HS-5 (cell line): Measurements from ENCODE around the gene PDLIM7.
"Not testable (repeated sequence)": the region's sequence is repeated elsewhere in the genome, so short reads cannot be mapped to it uniquely, and the experiment has no call there.

Source experiments
- DNase-seq: peaks from one replicate; pipeline ENCODE4 v3.0.0-alpha.2; 2012; ENCODE audit warnings: low read depth

Gene PDLIM7

DNA sequence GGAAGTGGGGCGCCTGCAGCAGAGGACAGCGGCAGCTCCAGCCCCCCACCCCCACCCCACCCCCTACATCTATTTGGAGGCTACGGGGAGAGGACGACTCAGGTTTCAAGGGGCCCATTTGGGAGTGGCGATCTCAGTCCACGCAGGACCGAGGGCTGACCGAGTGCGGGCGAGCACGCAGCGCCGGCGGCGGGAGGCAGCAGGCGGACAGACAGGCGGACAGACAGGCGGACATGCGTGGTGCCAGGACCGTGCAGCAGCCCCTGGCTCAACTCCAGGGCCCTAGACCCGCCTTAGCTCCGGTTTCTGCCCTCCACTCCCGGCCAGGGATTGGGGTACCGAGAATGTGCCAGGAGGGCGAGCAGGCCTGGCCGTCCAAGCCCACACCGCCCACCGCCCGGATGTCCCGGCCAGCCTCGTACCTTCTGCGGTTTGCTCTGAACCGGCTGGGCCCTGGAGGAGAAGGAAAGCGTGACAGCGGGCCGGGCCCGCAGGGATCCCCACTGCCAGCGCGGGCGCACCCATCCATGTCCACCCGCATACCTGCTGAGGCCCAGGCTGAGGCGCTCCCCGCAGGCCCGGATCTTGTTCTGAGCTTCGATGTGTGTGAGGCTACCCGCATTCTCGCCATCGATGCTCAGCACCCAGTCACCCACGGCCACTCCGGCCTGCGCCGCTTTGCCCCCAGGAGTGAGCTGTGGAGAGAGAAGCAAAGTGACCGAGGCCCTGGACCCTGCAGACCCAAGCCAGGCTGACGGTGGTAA is 5.2 kb downstream of the PDLIM7 start:
- DNase-seq: no peak

DNA sequence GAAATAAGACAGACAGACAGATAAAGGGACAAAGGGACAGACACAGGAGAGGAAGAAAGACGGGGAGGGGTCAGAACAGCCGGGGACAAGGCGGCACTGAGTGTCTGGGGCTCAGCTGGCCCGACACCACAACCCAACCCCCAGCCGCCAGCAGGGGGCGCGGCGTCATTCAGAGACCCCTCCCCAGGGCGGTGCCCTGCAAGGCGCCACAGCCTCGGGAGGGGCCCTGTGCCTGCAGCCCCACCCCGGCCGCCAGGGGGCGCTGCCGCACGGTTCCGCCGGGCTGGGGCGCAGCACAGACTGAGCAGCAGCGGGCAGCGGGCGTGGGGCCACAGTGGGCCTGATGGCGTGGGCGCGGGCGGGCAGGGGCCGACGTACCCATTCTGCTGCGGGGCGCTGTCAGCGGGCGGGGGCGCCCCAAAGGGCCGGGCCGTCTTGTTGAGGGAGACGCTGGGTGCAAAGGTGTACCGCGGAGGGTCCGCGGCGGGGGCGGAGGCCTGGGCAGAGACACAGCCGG is 5.9 kb downstream of the PDLIM7 start:
- DNase-seq: no peak

DNA sequence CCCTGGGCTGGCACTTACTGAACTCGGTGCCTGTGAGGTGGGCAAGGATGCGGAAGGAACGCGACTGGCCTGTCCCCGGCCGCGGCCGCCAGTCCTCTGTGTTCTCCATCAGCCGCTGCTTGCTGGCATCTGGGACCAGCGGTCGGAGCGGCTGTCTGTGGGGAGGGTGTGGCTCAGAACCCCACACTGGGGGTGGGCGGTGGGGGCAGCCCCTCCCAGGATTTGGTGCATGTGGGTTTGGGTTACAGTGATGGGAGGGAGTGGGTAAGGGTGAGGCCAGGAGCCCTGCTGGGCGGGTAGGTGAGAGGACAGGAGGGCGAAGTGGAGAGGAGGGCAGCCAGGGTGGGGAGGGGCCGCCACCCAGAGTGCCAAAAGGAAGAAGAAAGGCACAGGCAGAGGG is 6.4 kb downstream of the PDLIM7 start:
- no peak for DNase-seq

DNA sequence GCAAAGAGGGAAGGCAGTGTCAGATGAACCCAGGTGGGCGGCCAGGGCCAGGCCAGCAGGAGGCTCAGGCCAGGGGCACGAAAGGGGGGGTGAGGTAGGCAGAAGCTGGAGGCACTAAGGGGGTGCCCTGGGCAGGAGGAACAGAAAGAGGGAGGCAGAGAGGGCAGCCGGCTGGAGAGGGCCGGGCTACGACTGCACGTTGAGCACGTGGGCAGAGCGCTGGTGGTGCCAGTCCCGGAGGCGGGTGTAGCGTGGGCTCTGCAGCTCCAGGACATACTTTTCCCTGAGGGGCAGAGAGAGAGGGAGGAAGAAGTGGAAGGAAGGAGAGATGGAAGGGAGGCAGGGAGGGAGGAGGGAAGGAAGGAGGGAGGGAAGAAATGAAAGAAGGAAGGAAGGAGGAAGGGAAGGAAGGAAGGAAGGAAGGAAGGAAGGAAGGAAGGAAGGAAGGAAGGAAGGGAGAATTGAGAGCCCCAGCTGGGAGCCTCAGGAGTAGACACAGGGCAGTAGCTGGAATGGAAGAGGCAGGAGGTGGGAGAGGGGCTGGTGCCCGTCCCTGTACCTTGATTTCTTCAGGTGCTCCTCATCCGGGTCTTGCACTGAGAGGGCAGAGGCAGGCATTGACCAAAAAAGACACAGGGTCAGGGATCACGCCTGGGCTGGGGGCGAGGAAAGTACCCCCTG is 7.0 kb downstream of the PDLIM7 start:
- DNase-seq: no peak

DNA sequence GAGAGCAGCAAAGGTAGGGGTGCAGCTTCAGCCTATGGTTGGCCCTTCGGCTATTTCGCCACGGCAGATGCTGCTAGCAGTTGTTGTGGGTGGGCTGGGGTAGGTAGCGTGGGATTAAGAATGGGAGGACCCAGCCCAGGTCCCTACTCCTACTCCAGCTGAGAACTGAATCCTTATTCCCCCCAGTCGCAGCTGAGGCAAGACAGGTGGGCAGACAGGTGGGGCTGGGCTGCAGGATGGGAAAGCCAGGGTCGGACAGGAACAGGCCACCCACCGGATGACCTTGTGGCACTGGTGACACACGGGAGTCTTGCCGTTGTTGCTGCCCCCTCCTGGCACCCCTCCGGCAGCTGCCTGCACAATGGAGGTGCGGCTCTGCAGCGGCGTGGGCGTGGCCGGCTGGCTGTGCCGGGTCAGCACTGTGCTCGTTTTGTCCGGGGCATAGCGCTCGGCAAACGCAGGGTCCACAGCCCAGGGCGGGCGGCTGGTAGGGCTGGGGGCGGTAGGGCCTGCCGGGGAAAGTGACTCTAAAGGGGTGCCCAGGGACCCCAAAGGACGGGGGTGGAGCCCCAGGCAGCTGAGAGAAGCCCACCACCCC is 8.2 kb downstream of the PDLIM7 start:
- DNase-seq: no peak

DNA sequence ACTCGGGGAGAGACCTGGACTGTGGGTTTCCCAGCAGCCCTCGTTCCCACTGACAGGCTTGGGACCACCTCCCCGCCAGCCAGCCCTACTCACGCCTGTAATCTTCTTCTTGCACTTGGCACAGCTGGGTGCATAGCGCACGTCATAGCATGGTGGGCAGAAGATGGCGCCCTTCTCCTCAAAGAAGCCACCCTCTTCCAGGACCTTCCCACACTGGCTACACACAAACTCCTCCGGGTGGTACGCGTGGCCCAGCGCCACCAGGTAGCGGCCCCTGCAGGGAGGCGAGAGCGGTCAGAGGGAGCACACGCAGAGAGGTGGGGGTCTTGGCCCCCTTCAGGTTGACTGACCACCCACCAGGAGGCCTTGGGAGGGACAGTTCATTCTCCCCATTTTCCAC is 9.4 kb downstream of the PDLIM7 start:
- no peak for DNase-seq

DNA sequence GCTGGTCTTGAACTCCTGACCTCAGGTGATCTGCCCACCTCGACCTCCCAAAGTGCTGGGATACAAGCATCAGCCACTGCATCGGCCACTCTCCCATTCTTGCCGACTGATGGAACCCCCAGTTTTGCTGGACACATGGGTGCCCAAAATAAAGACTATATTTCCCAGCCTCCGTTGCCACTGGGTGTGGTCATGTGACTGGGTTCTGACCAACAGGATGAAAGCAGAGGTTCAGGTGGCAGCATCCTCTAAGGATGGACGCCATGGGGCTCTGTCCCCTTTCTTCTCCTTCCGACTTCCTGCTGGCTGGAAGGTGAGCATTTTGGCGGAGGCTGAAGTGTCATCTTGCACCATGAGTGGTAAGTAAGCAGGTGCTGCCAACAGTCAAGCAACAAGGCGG is 10.3 kb downstream of the PDLIM7 start:
- no peak for DNase-seq

DNA sequence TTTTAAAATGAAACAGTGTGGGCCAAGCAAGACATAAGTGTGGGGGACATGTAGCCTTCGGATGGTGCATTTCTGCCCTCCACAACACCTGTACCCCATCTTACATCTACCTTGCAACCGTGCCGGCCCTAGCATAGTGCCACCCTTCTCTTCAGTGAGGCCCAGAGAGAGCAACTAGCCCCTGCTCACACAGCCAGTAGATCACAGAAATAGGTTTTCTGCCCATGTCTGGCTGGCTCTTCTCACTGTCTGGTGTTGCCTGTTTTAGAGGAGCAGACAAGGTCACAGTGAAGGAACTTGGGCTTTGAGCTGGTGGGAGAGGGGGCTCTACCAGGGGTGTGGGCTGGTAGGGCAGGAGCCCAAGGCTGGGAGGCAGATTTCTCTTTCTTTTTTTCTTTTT is 11.1 kb downstream of the PDLIM7 start:
- DNase-seq: no peak

DNA sequence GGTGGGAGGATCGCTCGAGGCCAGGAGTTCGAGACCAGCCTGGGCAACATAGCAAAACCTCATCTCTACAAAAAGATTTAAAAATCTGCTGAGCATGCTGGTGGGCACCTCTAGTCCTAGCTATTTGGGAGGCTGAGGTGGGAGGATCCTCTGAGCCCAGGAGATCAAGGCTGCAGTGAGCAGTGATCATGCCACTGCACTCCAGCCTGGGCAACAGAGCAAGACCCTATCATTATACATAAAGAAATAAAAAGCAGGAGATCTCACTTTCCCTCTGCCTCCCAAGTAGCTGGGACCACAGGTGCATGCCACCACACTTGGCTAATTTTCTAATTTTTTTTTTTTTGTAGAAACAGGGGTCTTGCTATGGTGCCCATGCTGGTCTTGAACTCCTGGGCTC is 11.7 kb downstream of the PDLIM7 start:
- not testable (repeated sequence) for DNase-seq

DNA sequence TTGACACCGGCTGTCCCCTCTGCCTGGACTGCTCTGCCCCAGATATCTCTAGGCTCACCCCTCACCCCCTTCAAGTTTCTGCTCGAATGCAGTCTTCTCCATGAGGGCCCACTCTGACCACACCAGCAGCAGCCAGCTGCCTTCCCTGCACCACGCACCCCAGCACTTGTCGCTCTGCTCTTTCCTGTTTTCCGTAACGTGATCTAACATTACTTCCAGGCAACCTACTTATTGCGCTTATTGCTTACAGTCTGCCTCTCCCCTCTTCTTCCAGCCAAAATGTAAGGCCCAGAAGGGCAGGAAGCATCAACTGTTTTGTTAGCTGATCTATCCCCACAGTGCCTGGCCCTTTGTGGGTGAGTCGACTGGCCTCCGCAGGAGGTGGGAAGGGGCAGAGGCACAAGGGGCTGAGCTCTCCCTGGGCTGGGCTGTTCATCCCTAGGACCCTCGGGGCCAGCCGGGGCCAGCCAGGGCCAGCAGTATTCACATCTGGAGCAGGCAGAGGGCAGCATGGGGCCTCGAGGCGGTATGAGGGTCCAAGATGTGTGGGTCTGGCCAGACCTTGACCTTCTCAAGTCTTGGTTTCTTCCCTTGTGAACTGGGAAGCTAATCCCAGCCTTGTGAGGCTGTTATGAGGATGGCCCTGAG is 12.4 kb downstream of the PDLIM7 start:
- DNase-seq: no peak

DNA sequence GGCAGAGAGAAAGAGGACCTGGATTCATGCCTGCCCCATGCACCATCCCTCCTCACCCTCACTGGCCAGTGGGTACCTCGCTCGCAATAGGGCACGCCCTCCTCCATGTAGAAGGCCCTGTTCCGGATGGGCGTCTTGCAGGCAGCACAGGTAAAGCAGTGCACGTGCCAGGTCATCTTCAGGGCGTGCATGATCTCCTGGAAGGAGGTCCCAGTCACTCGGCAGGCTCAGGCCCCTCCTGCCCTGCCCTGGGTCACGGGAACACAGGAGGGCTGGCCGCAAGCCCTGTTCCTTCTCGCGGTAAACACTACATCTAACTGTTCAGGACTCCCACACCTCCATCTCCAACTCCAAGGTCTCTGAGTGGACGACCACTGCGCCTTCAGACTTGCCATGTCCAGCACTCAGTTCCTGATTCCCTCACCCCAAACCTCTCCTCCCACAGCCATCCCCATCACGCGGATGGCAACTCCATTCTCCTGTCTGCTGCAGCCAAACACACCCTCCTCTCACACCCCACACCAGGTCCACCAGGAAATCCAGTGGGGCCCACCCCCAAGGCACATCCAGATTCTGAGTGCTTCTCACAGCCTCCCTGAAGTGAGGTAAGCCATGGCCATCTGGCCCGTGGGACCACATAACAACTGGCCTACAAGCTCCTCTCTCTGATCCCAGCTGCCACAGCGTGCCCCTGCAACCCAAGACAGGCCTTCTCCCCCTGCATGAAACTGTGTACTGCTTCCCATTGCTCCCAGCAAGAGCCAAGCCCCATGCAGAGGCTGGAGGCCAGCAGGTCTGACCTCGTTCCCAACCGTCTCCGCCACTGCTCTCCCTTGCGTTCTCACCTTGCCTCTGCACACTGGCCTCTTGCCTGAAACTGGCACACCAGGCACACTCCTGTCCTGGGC is 13.2 kb downstream of the PDLIM7 start:
- DNase-seq: no peak

DNA sequence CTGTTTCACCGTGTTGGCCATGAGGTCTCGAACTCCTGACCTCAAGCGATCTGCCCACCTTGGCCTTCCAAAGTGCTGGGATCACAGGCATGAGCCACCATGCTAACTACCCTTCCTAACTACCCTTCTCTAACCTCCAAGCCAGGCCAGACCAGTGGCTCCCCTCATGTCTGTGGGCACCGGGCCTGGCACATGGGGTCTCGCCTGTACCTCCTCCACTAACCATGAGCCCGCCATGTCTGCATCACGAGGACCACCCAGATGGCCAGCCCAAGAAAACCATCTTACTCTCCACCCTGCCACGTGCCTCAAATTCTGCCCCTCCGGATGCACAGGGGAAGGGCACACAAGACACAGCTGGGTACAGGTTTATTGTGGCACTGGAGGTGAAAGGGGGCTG is 14.4 kb downstream of the PDLIM7 start:
- DNase-seq: no peak

DNA sequence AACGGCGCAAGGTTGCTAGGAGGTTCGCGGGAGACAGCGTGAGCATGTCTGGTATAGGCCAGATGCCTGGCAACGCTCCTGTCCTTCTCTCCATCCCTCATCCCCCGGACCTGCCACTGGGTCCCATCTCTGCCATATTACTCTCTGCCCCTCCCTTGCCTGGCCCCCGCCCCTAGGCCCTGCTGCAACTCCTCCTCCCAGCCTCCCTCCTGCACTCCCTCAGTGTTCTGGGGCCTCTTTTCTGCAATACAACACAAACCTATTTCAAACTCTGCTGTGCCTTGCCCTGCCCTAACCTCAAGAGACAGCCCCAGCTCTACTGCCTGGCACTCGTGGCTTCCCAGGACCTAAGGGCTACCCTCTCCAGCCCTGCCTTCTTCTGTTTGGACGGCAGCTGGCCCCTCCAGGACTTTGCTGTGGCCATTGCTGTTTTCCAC is 15.0 kb downstream of the PDLIM7 start:
- DNase-seq: no peak

DNA sequence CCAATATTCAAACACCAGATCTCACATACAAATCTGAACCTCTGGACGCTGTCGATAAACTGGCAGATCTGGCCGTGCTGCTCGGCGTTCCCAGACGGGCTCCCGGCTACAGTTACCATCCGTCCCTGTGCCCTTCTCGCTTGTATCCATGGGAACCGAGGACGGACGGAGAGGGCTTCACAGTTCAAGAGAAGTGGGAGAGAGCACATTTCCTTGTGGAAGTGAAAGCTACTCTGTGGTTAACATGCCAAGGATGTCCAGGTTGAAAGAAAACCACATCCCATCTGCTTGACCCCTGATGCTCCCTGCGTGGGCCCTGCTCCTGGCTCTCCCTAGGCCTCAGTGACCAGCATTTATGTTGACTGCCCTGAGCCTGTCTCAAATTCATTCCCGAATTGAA is 17.6 kb downstream of the PDLIM7 start:
- DNase-seq: no peak

DNA sequence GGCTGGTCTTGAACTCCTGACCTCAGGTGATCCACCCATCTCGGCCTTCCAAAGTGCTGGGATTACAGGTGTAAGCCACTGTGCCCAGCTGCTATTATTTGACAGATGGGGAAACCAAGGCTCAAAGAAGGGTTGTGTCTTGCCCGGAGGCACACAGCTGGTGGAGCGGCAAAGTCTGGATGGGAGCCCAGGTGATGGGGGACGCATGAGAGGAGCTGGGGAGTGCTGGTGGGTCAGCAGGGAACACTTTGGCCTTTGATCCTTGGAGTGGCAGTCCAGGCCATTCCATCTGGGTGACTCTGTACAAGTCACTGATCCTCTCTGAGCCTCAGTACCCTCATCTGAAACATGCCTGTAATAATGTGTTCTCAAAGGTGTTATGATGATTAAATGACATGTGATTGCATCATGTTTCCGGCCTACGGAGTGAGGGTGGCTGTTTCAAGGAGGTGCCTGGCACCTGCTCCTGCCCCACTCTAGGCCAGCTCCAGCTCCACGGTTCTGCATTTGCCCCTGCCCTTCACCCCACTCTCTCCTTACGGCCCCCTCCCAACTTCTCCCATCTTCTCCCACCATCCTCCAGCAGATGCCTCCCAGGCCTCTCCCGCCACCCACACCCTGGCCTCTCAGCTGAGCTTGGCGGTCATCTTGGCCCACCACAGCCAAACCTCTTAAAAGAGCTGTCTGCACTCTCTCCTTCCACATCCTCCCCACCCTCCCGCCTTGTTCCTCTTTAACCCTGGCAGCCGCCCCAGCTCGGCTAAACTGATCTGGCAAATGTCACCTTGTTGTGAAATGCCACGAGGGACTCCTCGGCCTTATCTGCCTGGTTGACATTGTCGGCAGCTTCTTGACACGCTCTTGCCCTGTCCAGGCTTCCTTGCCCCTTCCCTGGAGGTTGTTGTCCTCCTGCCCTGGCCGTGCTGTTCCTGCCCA is 18.4 kb downstream of the PDLIM7 start:
- DNase-seq: no peak

DNA sequence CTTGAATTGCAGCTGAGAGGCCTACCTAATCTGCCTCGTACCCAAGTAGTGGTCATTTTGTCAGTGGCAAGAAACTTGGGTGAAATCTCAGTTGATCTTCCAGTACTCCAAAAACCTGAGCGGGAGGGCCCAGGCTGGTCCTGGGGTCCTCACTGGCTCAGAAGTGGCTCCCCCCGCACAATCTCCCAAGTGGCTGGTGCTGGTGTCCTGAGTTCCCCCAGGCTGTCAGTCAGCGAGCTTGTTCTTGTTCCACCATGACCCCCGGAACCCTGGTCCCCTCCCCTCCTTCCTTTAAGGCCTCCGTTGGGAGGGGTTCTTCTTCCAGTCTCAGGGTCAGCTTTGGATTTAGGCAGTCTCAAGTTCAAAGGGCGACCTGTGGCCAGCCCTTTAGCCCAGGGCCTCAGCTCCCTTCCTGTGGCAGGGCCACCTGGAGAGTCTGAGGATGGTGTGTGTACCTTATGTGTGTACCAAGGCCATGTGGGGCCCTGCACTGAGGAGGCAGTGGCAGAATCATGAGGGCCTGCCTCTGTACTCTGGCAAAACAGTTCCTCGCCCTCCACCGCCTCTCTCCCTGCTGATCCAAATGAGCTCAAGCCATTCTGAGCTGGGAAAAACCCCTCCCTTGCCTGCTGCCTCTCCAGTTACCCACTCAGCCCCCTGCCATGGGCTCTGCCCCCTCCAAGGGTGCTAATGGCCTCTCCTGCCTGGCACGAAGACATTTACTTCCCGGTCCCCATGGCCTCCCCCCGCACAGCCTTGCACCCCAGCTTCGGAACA is 19.5 kb downstream of the PDLIM7 start:
- no peak for DNase-seq

DNA sequence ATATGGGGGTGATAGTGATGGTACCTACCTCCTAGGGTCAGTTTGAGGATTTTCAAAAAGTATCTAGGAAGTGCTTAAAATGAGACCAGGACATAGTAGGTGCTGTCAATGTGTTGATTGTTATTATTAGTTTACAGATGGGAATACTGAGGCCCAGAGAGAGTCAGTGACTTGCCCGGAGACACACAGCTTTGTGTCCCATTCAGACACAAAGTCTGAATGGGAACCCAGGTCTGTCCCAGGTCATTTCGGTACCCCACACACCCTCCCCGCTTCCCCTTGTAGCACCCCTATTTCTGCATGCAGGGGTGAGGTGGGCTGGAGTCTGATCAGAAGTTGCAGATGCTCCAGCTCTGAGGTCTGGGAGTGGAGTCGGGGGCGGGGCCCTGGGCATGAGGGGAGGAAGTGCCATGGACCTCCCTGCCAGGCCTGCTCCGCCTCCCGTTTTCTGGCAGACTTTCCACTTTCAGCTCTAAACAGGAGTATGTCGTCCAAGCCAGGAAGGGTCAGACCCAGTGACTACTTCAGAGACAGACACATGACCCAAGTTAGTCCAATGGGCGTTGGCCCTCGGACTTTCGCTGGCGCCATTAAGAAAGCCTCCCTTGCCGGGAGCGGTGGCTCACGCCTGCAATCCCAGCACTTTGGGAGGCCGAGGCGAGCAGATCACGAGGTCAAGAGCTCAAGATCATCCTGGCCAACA is 20.7 kb downstream of the PDLIM7 start:
- DNase-seq: no peak

DNA sequence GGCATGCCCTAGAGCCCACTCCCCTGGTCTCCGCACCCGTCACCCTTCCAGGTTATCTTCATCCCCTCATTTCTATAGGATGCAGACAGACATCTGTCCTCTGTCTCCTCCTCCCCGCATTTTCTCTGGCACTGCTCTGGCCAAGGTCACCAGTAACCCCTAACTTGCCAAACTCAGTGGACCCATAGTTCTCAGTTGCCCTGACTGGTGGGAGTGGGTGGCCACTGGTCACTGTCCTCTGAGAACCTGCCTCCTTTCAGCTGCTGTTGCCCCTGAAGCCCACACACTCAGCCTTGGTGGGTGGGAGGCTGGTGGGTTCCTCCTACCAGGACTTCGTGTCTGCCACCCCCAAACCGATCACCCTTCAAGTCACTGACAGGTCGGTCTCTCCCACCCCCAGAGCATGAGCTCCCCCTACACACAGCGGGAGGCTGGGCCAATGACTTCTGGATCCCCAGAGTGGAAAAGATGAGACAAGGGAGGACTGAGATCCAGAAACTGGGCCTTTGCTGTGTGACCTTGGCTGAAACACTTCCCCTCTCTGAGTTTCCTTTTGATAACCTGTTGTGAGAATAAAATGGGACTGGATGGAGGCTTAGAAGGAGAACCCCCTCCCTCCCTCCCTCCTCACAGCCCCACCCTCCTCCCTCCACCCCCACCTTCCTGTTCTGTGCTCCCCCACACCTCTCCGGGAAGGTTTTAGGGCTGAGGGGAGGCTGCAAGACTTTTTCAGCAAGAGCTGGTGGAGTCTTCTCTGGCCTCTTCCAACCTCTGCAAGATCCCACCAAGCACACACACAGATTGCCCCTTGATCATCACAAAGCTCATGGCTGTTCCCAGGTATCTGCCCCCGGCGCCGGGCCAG is 21.6 kb downstream of the PDLIM7 start:
- DNase-seq: no peak
